ENCODE data around the gene ANKRD27. TPM values are rescaled to one million over a fixed set of nuclear protein-coding genes. Genes with fewer than 3 reads are reported as not detected.
"Not testable (repeated sequence)": the region's sequence is repeated elsewhere in the genome, so short reads cannot be mapped to it uniquely, and the experiment has no call there.

Gene ANKRD27
- total RNA-seq, 4 donors from 2014 or later, result 22.7 to 38.5 (median 30.1) TPM

- no peak for TF ChIP-seq CTCF (IDR thresholded peaks at IDR 0.05)
- no peak for ATAC-seq (ENCODE audit: low FRiP score)
These were observed 71.0 kb downstream of the ANKRD27 start for GRCh38 chr19:32603961-32604360.

GRCh38 chr19:32599736-32600157 is 75.2 kb downstream of the ANKRD27 start:
- TF ChIP-seq CTCF (IDR thresholded peaks at IDR 0.05), result peak in 1 of 3 donors; percentile 58
- DNase-seq (ENCODE audit: low spot score) (no peak), ATAC-seq (ENCODE audit: low FRiP score) (no peak)

More at GRCh38 chr19:32603961-32604360, 71.0 kb downstream of the ANKRD27 start:
- no peak for DNase-seq (ENCODE audit: low spot score)

- TF ChIP-seq CTCF (IDR thresholded peaks at IDR 0.05), result no peak
- DNase-seq (ENCODE audit: low spot score) (no peak), ATAC-seq (ENCODE audit: low FRiP score) (no peak)
These were observed 75.7 kb downstream of the ANKRD27 start for GRCh38 chr19:32599258-32599657.

GRCh38 chr19:32598022-32598421 is 77.0 kb downstream of the ANKRD27 start:
- no peak for ATAC-seq (ENCODE audit: low FRiP score)
- TF ChIP-seq CTCF (IDR thresholded peaks at IDR 0.05), result no peak
- DNase-seq (ENCODE audit: low spot score), result no peak

GRCh38 chr19:32595491-32595890 is 79.5 kb downstream of the ANKRD27 start:
- no peak for TF ChIP-seq CTCF (IDR thresholded peaks at IDR 0.05)
- no peak for DNase-seq (ENCODE audit: low spot score)
- no peak for ATAC-seq (ENCODE audit: low FRiP score)

- ATAC-seq (ENCODE audit: low FRiP score), result no peak
- TF ChIP-seq CTCF (IDR thresholded peaks at IDR 0.05), result no peak
- DNase-seq (ENCODE audit: low spot score), result no peak
These were observed 81.0 kb downstream of the ANKRD27 start for GRCh38 chr19:32594021-32594420.

GRCh38 chr19:32587747-32588504 is 87.1 kb downstream of the ANKRD27 start:
- DNase-seq (ENCODE audit: low spot score); ATAC-seq (ENCODE audit: low FRiP score): not testable (repeated sequence)
